GM12892 (cell line): ENCODE measurements around the gene SLC4A11.

Experiments
- DNase-seq: peaks from one replicate; pipeline ENCODE4 v3.0.0; 2011; ENCODE audit not compliant: insufficient read length
- FAIRE-seq: peaks from 2 replicates; lab custom pipeline; 2011; peaks lifted over from hg19 to GRCh38; lab: Jason Lieb, UNC
- POLR2A ChIP-seq: IDR thresholded peaks from 2 replicates; pipeline ENCODE4 v1.6.1; 2011; ENCODE audit warnings: low read depth, low read length, control low read depth
- POLR2AphosphoS5 ChIP-seq: IDR thresholded peaks from 2 replicates; pipeline ENCODE4 v1.6.1; 2011; ENCODE audit warnings: low read depth, low read length, control low read depth
- TAF1 ChIP-seq: IDR thresholded peaks from 2 replicates; pipeline ENCODE4 v1.6.1; 2011; ENCODE audit warnings: low read depth, mild to moderate bottlenecking, control low read depth, low read length, borderline replicate concordance

Gene SLC4A11

DNA sequence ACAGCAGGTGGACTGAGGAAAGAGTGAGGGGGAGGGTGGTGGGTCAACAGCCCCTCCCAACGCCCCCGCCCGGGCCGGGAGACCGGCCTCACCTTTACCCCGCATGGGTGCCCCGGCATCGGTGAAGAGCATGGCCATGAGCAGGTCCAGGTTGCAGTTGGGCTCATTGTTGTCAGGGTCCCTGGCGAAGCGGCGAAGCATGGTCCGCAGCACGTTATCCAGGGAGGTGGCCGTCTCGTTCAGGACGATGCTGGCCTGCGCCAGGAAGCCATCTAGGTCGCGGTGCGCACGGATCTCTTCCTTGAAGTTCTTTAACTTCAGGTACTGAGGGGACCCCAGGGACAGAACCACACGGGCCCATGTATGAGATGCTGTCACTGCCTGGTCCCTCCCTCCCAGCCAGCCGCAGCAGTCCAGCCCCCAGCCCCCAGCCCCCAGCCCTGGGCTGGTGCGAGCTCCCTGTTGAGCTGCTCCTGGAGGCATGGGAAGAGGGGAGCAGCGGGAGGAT is 4.9 kb downstream of the SLC4A11 start:
- no peak for DNase-seq
- no peak for TF ChIP-seq TAF1
- no peak for FAIRE-seq

DNA sequence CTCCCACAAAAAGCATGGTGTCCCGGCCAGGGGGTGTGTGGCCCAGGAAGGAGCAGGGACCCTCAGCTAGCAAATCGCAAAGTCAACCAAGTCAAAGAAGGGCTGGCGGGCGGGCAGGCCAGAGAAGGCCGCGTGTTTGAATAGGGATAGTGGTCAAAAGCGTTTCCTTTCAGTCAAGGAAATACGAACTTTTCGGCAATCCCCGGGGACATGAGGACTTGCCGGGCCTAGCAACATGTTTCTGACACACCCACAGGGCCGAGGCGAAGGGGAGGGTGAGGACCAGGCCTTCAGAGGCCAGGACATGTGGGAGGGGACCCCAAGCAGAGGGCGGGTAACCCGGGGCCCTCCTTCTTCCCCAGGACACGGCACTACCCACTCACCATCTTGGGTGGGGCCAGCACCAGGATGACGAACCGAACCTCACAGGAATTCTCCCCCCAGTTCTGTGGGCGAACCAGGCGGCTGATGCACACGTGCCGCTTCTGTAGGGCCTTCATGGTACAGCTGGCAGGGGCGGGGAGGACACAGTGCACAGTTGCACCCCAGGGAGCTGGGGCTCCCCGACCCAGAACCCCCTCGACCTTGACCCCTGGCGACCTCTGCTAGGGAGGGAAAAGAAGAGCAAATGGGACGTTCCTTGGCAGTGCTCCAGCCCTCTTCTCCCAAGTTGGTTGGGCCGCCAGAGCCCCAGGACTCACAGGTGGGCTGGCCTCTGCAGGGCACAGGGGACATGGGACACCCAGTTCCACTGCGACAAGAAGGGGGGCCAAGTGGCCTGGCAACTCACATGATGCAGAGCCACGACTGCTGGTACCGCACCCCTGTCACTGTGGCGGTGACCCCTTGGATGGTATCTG is 5.6 kb downstream of the SLC4A11 start:
- DNase-seq = no peak
- no peak for FAIRE-seq
- TF ChIP-seq POLR2A (no peak), TAF1 (no peak), POLR2AphosphoS5 (no peak)

DNA sequence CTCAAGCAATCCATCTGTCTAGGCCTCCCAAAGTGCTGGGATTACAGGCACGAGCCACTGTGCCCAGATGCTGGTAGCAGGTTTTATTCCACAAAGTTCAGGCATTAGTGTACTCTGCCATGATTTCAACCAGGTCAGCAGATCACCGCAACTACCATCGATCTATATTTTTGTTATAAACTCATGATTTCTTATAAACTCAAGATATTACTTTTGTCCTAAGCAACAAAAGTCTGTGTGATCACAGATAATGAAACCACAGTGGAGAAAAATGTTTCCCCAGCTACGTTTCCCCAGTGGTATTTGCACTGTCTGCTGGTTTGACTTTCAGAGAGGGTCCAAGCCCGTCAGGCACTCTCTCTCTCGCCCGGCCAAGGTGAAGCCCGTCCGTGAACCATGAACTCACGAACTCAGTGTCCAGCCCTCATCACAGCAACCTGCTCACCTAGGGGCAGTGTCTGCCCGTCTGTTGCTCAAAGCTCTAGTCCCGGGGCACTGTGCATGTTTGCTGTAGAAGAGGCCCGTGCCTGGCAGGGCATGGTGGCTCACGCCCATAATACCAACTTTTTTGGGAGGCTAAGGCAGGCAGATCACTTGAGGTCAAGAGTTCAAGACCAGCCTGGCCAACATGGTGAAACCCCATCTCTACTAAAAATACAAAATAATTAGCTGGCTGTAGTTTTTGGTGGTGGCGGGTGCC is 7.0 kb downstream of the SLC4A11 start:
- DNase-seq (no peak), FAIRE-seq (no peak)
- no peak for TF ChIP-seq TAF1

DNA sequence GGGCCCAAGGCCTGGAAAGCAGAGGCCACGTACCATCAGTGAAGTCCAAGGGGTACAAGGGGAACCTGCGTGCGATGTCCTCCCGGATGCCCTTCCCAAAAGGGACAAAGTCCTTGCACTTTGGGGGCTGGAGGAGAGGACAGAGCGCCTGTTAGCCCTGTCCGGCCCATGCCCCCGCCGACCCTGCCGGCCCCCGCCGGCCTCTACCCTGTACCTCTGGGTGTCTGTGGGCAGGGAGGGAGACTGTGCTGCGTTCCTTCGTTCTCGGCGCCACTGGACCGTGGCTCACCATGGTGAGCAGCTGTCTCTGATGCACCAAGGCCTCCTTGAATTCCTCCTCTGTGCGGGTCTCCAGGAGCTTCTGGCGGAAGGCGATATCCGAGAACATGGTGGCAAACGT is 7.9 kb downstream of the SLC4A11 start:
- TF ChIP-seq TAF1 (no peak), POLR2AphosphoS5 (no peak), POLR2A (no peak)
- DNase-seq (no peak), FAIRE-seq (no peak)

DNA sequence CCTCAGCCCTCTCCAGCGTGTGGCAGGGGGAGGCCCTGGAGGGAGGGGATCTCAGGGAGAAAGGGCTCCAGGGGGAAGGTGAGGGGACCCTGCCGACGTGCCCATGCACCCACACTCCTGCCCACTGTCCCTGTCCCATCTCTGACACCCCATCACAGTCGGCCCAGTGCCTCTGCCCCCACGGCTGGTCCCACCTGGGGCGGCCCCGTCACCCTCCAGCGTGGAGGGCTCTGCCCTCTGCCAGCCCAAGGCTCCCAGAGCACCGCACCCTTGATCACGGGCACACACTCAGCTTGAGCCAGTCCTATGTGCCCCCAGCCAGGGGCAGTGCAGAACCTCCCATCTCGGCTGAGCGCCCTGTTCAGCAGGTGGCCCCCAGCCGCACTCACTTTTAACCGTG is 9.2 kb downstream of the SLC4A11 start:
- FAIRE-seq (no peak), DNase-seq (no peak)
- no peak for TF ChIP-seq TAF1
- no peak for TF ChIP-seq POLR2A
- TF ChIP-seq POLR2AphosphoS5 = no peak

DNA sequence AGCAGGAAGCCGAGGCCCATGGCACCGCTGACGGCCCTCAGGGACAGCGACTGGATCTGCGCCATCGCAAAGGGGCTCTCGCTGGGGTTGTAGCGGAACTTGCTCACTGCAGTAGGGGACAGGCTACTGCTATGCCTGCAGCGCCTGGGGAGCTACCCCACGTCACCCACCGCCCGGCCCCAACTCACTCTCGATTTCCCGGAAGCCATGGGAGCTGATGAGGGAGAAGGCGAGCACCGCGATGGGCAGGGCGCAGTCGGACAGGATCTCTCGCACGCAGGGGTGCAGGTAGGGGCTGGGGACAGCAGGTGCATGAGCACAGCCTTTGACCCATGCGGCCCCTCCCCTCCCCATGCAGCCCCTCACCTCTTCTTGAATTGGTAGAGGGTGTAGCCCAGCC is 9.8 kb downstream of the SLC4A11 start:
- TF ChIP-seq POLR2A (no peak), POLR2AphosphoS5 (no peak), TAF1 (no peak)
- FAIRE-seq (no peak), DNase-seq (no peak)

DNA sequence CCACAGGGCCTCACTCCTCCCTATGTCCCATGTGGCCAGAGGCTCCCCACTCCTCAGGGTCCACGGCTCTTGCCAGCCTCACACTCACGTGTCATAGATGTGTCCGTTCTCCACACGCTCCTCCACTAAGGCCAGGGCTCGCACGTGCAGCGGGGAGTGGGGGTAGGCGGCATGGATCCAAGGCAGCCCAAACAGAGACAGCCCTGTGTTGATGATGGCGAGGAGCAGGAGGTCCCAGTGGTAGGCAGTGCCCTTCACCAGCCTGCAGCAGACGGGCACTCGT is 10.3 kb downstream of the SLC4A11 start:
- TF ChIP-seq POLR2AphosphoS5 (no peak), TAF1 (no peak), POLR2A (no peak)
- FAIRE-seq (no peak), DNase-seq (peak; percentile 11)

DNA sequence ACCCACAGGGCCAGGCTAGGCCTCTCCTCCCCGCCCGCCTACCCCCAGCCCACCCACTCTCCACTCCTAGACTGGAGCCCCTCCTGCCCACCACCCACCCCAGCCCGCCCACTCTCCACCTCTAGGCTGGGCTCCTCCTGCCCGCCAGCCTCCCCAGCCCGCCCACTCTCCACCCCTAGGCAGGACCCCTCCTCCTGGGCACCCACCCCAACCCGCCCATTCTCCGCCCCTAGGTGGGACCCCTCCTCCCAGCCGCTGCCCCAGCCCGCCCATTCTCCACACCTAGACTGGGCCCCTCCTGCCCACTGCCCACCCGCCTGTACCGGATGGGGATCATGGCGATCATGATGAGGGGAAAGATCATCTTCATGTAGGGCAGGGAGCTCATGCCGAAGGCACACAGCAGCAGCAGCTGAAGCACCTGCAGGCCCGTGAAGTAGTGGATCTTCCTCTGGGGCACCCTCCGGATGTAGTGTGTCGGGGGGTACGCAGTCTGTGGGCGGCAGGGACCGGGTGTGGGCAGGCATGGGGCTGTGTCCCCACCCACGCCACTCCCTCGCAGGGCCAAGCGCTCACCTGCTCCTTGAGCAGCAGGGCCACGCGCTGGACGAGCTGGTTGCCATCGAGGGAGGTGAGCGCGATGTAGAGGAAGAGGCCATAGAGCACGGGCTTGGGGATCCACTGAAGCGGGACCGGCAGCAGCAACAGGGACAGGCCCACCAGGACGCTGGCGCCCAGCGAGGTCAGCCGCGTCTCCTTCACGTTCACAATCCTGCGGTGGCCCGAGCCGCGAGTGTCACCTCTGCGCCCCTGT is 10.8 kb downstream of the SLC4A11 start:
- DNase-seq (peak; percentile 14), FAIRE-seq (no peak)
- TF ChIP-seq TAF1 (no peak), POLR2AphosphoS5 (no peak), POLR2A (no peak)

DNA sequence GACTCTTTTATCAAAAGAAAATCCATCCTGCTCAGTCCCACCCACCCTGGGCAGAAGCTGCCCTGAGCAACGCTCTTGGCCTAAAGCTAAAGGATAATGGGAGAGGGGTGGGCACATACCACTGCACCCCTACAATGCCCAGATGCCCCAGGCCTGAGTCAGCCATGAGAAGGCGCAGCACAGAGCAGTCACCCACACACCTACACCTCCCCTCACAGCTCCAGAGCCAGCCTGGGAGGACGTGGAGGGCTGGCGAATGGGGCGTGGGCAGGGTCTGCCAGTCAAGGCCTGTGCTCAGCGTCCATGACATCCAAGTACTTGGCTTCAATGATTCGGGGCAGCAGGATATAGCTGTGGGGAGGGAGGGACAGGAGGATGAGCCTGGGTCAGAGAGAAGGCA is 11.5 kb downstream of the SLC4A11 start:
- no peak for DNase-seq
- no peak for TF ChIP-seq POLR2A
- TF ChIP-seq TAF1 = no peak
- no peak for TF ChIP-seq POLR2AphosphoS5
- no peak for FAIRE-seq

DNA sequence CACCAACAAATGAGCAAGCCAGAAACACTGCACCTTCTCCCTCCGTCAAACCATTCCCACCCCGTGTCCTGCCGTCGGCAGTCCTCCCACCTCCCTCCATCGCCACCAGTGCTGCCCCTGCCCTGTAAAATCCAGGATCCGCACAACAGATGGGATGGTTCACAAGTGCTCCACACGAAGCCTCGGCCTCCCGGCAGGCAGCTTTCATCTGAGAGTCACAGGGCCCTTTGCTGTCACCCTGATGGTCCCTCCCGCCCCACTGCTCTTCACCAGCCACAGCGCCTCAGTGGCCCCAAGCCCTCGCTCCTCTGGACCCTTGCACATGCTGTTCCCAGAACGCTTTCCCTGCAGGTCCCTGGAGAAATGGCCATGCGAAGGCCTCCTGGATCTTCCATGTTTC is 12.1 kb downstream of the SLC4A11 start:
- no peak for TF ChIP-seq POLR2AphosphoS5
- no peak for TF ChIP-seq POLR2A
- no peak for TF ChIP-seq TAF1
- FAIRE-seq (no peak), DNase-seq (no peak)

DNA sequence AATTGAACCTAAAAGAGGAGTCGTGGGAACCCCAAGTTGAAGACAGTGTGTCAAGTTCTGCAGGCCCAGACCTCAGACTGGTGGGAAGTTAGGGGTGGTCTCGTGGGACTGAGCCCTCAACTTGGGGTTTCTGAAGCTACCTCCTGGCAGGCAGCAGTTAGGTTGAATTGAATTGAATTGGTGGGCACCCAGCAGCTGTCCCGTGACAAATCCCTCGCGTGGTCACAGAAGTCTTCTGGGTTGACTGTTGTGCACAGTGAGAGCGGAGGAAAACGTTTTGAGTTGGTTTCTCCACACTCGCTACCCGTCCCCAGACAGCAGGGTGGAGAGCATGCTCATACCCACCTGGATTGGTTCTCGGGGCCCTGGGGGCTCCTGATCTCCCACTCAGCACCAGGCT is 12.9 kb downstream of the SLC4A11 start:
- FAIRE-seq (no peak), DNase-seq (no peak)
- TF ChIP-seq POLR2AphosphoS5 (no peak), TAF1 (no peak), POLR2A (no peak)

DNA sequence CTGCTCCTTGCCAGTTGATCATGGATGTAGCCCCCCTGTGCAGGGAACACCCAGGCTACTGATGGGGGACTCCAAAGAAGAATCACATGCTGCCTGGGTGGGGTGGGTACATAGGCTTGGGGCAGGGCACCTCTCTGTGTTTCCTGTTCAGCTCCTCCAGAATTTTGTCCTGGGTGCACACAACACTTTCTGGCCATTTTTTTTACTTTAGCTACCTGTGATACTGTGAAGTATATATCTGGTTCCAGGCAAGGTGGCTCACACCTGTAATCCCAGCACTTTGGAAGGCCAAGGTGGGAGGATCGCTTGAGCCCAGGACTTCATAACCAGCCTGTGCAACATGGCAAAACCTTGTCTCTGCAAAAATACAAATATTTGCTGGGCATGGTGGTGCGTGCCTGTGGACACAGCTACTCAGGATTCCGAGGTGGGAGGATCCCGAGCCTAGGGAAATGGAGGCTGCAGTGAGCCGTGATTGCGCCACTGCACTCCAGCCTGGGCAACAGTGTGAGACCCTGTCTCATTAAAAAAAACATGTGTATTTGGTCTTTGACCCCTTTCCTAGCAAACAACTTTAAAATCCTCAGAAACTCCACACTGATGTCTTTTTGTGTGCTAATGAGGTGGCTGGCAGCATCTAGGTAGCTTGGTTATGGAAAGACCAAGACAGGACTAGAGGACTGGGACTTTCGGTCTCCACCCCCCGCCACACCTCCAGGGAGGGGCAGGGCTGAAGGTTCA is 14.1 kb downstream of the SLC4A11 start:
- DNase-seq (no peak), FAIRE-seq (no peak)
- TF ChIP-seq POLR2AphosphoS5 = no peak
- TF ChIP-seq POLR2A = no peak
- TF ChIP-seq TAF1 = no peak
